Naive B cell (primary cell): ENCODE measurements around the gene BRPF1. TPM values are rescaled to one million over a fixed set of nuclear protein-coding genes. Genes with fewer than 3 reads are reported as not detected.
A peak's percentile ranks its signal among the peaks of the same experiment; 100 is the strongest.

Source experiments
- ATAC-seq, 2 donors: fragments of 150-1000 bp; cut with Tn5 transposase; 2 replicates each; pipeline ENCODE4 v1.10.0; 2021; ENCODE audit warnings: low read depth in 2 of 2, mild to moderate bottlenecking in 2 of 2, moderate library complexity in 2 of 2
- DNase-seq: peaks from one replicate; pipeline ENCODE4 v3.0.0; 2022
- H3K27ac Mint-ChIP-seq, 6 donors: one replicate each; pipeline ENCODE4 v1.8.0; 2020 to 2022; ENCODE audit warnings: mild to moderate bottlenecking in 6 of 6, mixed read lengths in 6 of 6, moderate library complexity in 5 of 6, inconsistent platforms in 2 of 6
- H3K27me3 Mint-ChIP-seq, 3 donors: one replicate each; pipeline ENCODE4 v1.8.0; 2021 to 2022; ENCODE audit warnings: mixed read lengths in 3 of 3, mild to moderate bottlenecking in 1 of 3
- H3K36me3 Mint-ChIP-seq, 2 donors: one replicate each; pipeline ENCODE4 v1.8.0; 2020 to 2022; ENCODE audit warnings: mixed read lengths in 2 of 2, inconsistent platforms in 1 of 2, mild to moderate bottlenecking in 1 of 2
- H3K4me1 Mint-ChIP-seq, 3 donors: one replicate each; pipeline ENCODE4 v1.8.0; 2020 to 2022; ENCODE audit warnings: mixed read lengths in 3 of 3, inconsistent platforms in 1 of 3, mild to moderate bottlenecking in 1 of 3, moderate library complexity in 1 of 3
- H3K4me3 Mint-ChIP-seq, 8 donors: one replicate each; pipeline ENCODE4 v1.8.0; 2020 to 2022; ENCODE audit warnings: mild to moderate bottlenecking in 8 of 8, mixed read lengths in 8 of 8, moderate library complexity in 8 of 8, inconsistent platforms in 2 of 8
- H3K9me3 Mint-ChIP-seq, 7 donors: one replicate each; pipeline ENCODE4 v1.8.0; 2020 to 2022; ENCODE audit warnings: mixed read lengths in 7 of 7, mild to moderate bottlenecking in 5 of 7, inconsistent platforms in 2 of 7, moderate library complexity in 1 of 7
- polyA plus RNA-seq, 6 donors: library from polyadenylated mRNA; unstranded; fragments of 300-500 nt; fragmentation: Illumina TruSeq; gene quantifications; one replicate each; pipeline ENCODE4 v1.2.3, GENCODE V29; 2021; ENCODE audit warnings: low read depth in 6 of 6

The BRPF1 gene
- polyA plus RNA-seq, 6 donors from 2014 or later, result 3.0 to 22.0 (median 9.0) TPM

- ATAC-seq (no peak), DNase-seq (no peak)
- H3K4me1 Mint-ChIP-seq, result peaks cover 43 to 49% (median 46%) of the 10 kb centered on the region in 3 donors
- H3K9me3 Mint-ChIP-seq, result no peaks in the 10 kb centered on the region
- H3K27ac Mint-ChIP-seq, result no peak overlapping the region
- H3K4me3 Mint-ChIP-seq, result peak overlapping the region in 4 of 8 donors; percentile 9 to 93 (median 46)
- peaks cover 0 to 4% of the 10 kb centered on the region in 2 donors for H3K36me3 Mint-ChIP-seq
- no peaks in the 10 kb centered on the region for H3K27me3 Mint-ChIP-seq
These were observed 2.1 kb upstream of the BRPF1 start for GRCh38 chr3:9729419-9729818.

- H3K4me1 Mint-ChIP-seq, result peaks cover 52 to 57% (median 52%) of the 10 kb centered on the region in 3 donors
- H3K4me3 Mint-ChIP-seq, result peak overlapping the region; percentile 83 to 98 (median 94)
- no peak for DNase-seq
- H3K27me3 Mint-ChIP-seq, result no peaks in the 10 kb centered on the region
- H3K27ac Mint-ChIP-seq, result peak overlapping the region; percentile 81 to 98 (median 97)
- peaks cover 0 to 4% of the 10 kb centered on the region in 2 donors for H3K36me3 Mint-ChIP-seq
- ATAC-seq, result peak; percentile 23 to 35
- no peaks in the 10 kb centered on the region for H3K9me3 Mint-ChIP-seq
These were observed 804 bp upstream of the BRPF1 start for GRCh38 chr3:9730657-9731205.

DNA sequence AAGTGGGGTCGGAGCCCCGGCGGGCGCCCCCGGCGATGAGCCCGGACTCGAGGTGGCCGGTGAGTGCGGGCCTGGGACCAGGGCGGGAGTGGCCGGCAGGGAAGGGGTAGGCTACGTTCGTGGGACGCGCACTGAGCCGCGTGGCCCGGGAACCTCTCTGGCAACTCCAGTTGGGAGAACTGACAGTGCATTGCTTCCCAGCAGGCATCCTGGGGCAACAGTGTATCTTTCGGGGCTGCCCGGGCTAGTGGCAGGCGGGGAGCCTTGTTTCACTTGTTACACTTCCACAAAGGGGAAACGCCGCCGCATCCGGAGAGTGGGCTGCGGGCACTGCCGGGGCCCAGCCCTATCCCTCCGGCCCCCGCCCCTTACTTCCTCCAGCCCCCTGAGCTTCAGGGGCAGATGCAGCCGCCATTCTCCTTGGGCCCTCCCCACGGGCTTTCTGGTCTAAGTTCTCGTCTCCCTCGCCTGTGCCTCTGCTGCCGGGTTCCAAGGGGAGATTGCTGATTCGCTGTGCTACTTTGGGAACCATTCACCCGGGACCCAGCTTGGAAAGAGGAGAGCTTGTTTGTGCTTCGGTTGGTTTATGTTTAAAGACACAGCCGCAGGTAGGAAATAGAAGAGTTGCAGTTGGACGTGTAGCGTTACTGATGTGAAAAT lies 675 bp downstream of the BRPF1 start:
- Mint-ChIP-seq H3K27me3 (no peaks in the 10 kb centered on the region), H3K9me3 (no peaks in the 10 kb centered on the region), H3K4me1 (peaks cover 53 to 58% (median 55%) of the 10 kb centered on the region in 3 donors), H3K27ac (peak overlapping the region; percentile 56 to 97 (median 94)), H3K4me3 (peak overlapping the region; percentile 83 to 95 (median 90)), H3K36me3 (peaks cover 0 to 4% of the 10 kb centered on the region in 2 donors)
- ATAC-seq (no peak), DNase-seq (peak; percentile 51)

DNA sequence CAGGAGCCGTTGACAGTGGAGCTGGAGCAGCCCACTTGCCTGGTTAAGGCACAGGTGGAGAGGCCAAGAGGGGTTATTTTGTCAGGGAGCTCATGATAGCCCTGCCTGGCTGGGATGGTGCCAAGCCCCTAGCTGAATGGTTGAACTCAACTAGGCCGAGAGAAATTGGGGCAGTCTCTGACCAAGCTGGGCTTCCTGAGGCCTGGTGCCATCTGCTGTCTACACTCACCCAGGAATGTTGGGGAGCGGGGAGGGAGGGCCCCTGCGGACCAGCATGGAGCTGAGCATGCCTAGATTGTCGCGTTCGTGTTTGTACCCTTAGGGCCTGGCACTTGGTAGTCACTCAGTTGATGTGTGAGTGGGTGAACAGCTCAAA lies 1.2 kb downstream of the BRPF1 start:
- ATAC-seq (no peak), DNase-seq (no peak)
- peaks cover 48 to 52% (median 50%) of the 10 kb centered on the region in 3 donors for H3K4me1 Mint-ChIP-seq

GRCh38 chr3:9736831-9737230 lies 5.3 kb downstream of the BRPF1 start:
- DNase-seq (no peak), ATAC-seq (no peak)
- H3K36me3 Mint-ChIP-seq, result peaks cover 18 to 22% of the 10 kb centered on the region in 2 donors
- H3K27ac Mint-ChIP-seq, result peak overlapping the region in 1 of 6 donors; percentile 32
- H3K27me3 Mint-ChIP-seq, result no peaks in the 10 kb centered on the region
- peaks cover 38 to 49% (median 39%) of the 10 kb centered on the region in 3 donors for H3K4me1 Mint-ChIP-seq
- no peaks in the 10 kb centered on the region for H3K9me3 Mint-ChIP-seq
- H3K4me3 Mint-ChIP-seq, result peak overlapping the region in 1 of 8 donors; percentile 60

More for the DNA sequence above, 1.2 kb downstream of the BRPF1 start:
- no peaks in the 10 kb centered on the region for H3K27me3 Mint-ChIP-seq
- peaks cover 0 to 4% of the 10 kb centered on the region in 2 donors for H3K36me3 Mint-ChIP-seq
- H3K4me3 Mint-ChIP-seq, result peak overlapping the region; percentile 83 to 95 (median 90)
- no peaks in the 10 kb centered on the region for H3K9me3 Mint-ChIP-seq
- peak overlapping the region; percentile 56 to 97 (median 94) for H3K27ac Mint-ChIP-seq

GRCh38 chr3:9739181-9739580 lies 7.6 kb downstream of the BRPF1 start:
- Mint-ChIP-seq H3K9me3 (no peaks in the 10 kb centered on the region), H3K27ac (no peak overlapping the region), H3K27me3 (no peaks in the 10 kb centered on the region), H3K36me3 (peaks cover 17 to 24% of the 10 kb centered on the region in 2 donors), H3K4me1 (peaks cover 20 to 29% (median 22%) of the 10 kb centered on the region in 3 donors), H3K4me3 (no peak overlapping the region)
- ATAC-seq (no peak), DNase-seq (no peak)

DNA sequence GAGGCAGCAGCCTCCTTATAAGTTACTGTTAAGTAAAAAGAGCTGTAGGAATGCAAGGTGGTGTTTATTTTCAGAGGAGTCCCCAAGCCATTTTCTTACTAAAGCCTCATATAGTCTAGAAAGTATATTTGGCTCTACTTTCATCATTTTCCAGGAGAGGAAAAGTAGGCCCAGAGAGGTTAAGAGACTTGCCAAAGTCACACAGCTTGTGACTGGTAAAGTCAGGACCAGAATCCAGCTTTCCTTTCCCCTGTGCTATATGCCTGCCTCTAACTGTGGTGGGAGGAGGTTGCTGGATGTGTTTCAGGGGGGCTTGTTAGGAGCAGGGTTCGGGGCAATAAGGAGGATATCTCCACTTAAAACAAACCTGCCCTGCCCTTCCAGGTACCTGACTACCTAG lies 11.0 kb downstream of the BRPF1 start:
- ATAC-seq (no peak), DNase-seq (no peak)
- Mint-ChIP-seq H3K4me3 (no peak overlapping the region), H3K36me3 (peaks cover 21 to 32% of the 10 kb centered on the region in 2 donors), H3K27me3 (no peaks in the 10 kb centered on the region), H3K9me3 (no peaks in the 10 kb centered on the region), H3K27ac (no peak overlapping the region), H3K4me1 (peaks cover 0 to 13% (median 8%) of the 10 kb centered on the region in 3 donors)

DNA sequence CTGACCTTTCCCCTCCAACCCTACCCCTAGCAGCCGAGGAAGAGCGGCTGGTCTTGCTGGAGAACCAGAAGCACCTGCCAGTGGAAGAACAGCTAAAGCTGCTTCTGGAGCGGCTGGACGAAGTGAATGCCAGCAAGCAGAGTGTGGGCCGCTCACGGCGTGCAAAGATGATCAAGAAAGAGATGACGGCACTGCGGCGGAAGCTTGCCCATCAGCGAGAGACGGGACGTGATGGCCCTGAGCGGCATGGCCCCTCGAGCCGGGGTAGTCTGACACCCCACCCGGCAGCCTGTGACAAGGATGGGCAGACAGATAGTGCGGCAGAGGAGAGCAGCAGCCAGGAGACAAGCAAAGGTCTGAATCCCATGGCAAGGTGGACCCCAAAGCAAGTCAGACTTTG lies 12.0 kb downstream of the BRPF1 start:
- no peak for DNase-seq
- Mint-ChIP-seq H3K4me3 (no peak overlapping the region), H3K36me3 (peaks cover 16 to 30% of the 10 kb centered on the region in 2 donors), H3K27me3 (no peaks in the 10 kb centered on the region), H3K27ac (peak overlapping the region in 2 of 6 donors; percentile 77 to 83), H3K4me1 (peaks cover under 1 to 10% (median 3%) of the 10 kb centered on the region in 3 donors), H3K9me3 (no peaks in the 10 kb centered on the region)
- no peak for ATAC-seq

DNA sequence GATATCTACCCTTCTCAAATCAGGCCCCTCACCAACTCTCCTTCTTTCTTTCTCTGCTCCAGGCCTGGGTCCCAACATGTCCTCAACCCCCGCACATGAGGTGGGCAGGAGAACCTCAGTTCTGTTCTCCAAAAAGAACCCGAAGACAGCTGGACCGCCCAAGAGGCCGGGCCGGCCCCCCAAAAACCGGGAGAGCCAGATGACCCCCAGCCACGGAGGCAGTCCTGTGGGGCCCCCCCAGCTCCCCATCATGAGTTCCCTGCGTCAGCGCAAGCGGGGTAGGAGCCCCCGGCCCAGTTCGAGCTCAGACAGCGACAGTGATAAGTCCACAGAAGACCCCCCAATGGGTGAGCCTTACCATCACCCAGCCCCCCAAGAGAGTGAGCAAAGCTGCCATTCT lies 12.6 kb downstream of the BRPF1 start:
- peak overlapping the region in 1 of 6 donors; percentile 62 for H3K27ac Mint-ChIP-seq
- peak overlapping the region in 1 of 8 donors; percentile 18 for H3K4me3 Mint-ChIP-seq
- no peaks in the 10 kb centered on the region for H3K9me3 Mint-ChIP-seq
- ATAC-seq, result no peak
- DNase-seq, result no peak
- no peaks in the 10 kb centered on the region for H3K27me3 Mint-ChIP-seq
- peaks cover 12 to 24% of the 10 kb centered on the region in 2 donors for H3K36me3 Mint-ChIP-seq
- peaks cover 6 to 8% (median 6%) of the 10 kb centered on the region in 3 donors for H3K4me1 Mint-ChIP-seq

DNA sequence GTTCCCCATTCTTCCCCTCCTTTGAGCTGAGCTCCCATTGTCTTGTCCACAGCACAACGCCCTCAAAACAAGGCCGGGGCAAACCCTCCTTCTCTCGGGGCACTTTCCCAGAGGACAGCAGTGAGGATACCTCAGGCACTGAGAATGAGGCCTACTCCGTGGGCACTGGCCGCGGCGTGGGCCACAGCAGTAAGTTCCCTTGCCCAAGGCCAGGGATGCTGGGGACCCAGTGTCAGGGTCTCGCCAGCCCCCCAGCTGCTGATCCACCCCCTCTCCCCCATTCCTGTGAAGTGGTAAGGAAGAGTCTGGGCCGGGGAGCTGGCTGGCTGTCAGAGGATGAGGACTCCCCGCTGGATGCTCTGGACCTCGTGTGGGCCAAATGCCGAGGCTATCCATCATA lies 14.0 kb downstream of the BRPF1 start:
- no peak for DNase-seq
- Mint-ChIP-seq H3K9me3 (no peaks in the 10 kb centered on the region), H3K27ac (peak overlapping the region in 1 of 6 donors; percentile 24), H3K4me3 (no peak overlapping the region), H3K27me3 (no peaks in the 10 kb centered on the region), H3K36me3 (peaks cover 4 to 13% of the 10 kb centered on the region in 2 donors), H3K4me1 (peaks cover 13 to 20% (median 19%) of the 10 kb centered on the region in 3 donors)
- ATAC-seq, result no peak

- no peak for DNase-seq
- Mint-ChIP-seq H3K27me3 (no peaks in the 10 kb centered on the region), H3K4me1 (peaks cover 21 to 27% (median 25%) of the 10 kb centered on the region in 3 donors), H3K36me3 (peaks cover 4 to 13% of the 10 kb centered on the region in 2 donors), H3K27ac (peak overlapping the region in 2 of 6 donors; percentile 29 to 72), H3K9me3 (no peaks in the 10 kb centered on the region), H3K4me3 (peak overlapping the region in 1 of 8 donors; percentile 20)
- no peak for ATAC-seq
These were observed 14.8 kb downstream of the BRPF1 start for GRCh38 chr3:9746330-9746729.

GRCh38 chr3:9747267-9747666 lies 15.7 kb downstream of the BRPF1 start:
- DNase-seq (no peak), ATAC-seq (no peak)
- Mint-ChIP-seq H3K4me3 (peak overlapping the region in 2 of 8 donors; percentile 3 to 87), H3K36me3 (peaks cover 4 to 13% of the 10 kb centered on the region in 2 donors), H3K27me3 (no peaks in the 10 kb centered on the region), H3K4me1 (peaks cover 28 to 37% (median 33%) of the 10 kb centered on the region in 3 donors), H3K9me3 (no peaks in the 10 kb centered on the region), H3K27ac (no peak overlapping the region)

DNA sequence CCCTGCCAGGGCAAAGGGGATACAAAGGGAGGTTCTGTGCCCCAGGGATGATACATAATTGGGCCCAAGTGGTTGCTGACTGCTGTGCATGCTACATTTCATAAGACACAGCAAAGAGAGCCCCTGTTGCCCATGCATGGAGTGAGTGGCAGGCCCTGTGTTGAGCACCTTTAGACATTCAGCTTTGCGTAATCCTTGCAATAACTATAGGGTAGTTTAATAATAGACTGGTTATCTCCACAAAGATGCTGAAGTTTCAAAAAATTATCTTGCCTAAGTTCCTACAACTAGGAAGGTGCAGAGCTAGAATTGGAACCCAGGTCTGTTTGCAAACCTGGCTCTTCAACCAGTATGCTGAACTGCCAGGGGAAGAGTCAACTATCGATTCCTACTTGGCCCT lies 16.5 kb downstream of the BRPF1 start:
- Mint-ChIP-seq H3K36me3 (peaks cover 4 to 13% of the 10 kb centered on the region in 2 donors), H3K4me3 (peak overlapping the region in 3 of 8 donors; percentile 87 to 100 (median 98)), H3K9me3 (no peaks in the 10 kb centered on the region), H3K27ac (no peak overlapping the region), H3K4me1 (peaks cover 33 to 43% (median 33%) of the 10 kb centered on the region in 3 donors), H3K27me3 (no peaks in the 10 kb centered on the region)
- ATAC-seq, result no peak
- no peak for DNase-seq

GRCh38 chr3:9749296-9749644 lies 17.7 kb downstream of the BRPF1 start:
- Mint-ChIP-seq H3K9me3 (no peaks in the 10 kb centered on the region), H3K4me1 (peaks cover 36 to 55% (median 40%) of the 10 kb centered on the region in 3 donors), H3K27ac (peak overlapping the region; percentile 83 to 98 (median 96)), H3K27me3 (no peaks in the 10 kb centered on the region), H3K36me3 (peaks cover 4 to 13% of the 10 kb centered on the region in 2 donors), H3K4me3 (peak overlapping the region; percentile 83 to 100 (median 96))
- ATAC-seq (no peak), DNase-seq (no peak)
